ENCODE measurements around the gene ID4.
"Not testable (repeated sequence)": the region's sequence is repeated elsewhere in the genome, so short reads cannot be mapped to it uniquely, and the experiment has no call there.

Gene ID4

DNA sequence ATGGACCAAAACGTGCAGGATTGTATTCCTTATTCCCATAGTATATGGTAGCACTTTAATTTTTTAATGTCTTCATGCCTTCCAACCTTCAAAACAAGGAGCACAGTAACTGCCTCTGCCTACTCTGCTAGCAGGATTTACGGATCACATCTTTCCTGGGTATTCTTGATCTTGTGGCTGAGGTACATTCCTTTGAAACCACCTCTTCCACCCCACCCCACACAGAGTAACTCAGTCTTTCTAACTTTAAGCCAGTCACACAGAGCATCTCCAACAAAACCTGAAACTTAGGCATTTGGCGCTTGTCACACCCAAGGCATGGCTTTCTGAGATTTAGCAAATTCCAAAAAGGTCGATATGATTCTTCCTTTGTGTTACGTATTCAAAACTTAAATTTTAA lies 2.3 kb upstream of the ID4 start:
- no peak for DNase-seq

DNA sequence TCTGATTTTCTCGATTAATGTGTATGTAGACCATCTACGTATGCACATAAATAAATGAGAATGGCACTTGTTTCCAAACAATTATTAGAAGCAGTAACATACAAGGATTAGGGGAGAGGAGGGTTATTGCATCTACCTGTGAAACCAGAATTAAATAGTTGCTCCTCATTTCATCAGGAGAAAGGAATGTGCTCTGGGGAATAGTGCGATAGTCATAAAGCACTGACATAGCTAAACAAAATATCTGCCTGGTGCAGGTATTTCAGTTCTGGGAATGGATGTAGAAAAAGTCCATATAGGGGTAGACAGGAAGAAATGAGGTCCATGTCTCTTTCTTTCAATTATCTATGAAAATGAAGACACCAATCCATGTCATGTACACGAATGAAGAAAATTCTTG lies 1.6 kb upstream of the ID4 start:
- DNase-seq: no peak

DNA sequence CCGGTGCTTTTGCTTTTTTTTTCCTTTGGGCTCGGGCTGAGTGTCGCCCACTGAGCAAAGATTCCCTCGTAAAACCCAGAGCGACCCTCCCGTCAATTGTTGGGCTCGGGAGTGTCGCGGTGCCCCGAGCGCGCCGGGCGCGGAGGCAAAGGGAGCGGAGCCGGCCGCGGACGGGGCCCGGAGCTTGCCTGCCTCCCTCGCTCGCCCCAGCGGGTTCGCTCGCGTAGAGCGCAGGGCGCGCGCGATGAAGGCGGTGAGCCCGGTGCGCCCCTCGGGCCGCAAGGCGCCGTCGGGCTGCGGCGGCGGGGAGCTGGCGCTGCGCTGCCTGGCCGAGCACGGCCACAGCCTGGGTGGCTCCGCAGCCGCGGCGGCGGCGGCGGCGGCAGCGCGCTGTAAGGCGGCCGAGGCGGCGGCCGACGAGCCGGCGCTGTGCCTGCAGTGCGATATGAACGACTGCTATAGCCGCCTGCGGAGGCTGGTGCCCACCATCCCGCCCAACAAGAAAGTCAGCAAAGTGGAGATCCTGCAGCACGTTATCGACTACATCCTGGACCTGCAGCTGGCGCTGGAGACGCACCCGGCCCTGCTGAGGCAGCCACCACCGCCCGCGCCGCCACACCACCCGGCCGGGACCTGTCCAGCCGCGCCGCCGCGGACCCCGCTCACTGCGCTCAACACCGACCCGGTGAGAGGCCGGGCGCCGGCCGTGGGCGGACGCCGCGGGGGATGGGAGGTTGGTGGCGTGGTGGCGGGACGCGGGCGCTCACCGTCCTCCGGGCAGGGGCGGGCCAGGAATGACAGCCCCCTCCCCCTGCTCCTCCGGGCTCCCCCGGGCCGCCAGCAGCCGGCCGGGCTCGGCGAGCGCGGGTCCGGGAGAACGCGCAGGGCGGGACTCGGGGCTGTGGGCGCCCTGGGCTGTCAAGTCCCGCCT lies 606 bp downstream of the ID4 start:
- no peak for DNase-seq

DNA sequence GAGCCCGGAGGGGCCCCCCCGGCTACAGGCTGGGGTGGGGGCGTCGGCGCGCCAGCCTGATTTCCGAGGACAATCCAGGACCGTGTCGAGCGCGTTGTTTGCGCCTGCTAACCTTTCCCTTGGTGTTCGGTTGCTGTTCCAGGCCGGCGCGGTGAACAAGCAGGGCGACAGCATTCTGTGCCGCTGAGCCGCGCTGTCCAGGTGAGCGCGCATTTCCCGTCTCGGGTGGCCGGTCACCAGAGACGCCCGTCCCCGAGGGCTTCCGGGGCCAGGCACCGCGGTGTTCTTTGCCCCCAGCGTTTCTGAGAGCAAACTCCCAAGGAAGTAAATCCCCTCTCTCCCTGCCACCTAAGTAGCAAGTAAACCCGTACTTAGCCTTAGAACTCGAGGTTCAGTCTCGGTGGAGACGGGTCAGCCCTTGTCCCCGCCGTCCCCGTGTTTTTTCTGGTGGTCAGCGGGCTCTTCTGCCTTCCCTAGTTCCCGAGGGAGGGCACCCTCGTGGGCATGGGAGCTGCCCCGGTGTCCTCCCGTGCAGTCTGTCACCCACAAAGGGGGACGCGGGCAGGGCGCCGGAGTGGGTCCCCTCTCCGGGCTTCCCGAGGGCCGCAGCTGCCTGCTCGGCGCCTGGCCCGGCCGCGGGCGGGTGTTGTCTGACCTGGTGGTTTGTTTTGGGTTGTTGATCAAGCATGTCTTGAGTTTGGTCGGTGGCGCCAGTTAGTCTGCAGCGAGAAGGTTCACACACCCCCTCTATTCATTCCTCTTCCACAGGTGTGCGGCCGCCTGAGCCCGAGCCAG lies 1.5 kb downstream of the ID4 start:
- no peak for DNase-seq

DNA sequence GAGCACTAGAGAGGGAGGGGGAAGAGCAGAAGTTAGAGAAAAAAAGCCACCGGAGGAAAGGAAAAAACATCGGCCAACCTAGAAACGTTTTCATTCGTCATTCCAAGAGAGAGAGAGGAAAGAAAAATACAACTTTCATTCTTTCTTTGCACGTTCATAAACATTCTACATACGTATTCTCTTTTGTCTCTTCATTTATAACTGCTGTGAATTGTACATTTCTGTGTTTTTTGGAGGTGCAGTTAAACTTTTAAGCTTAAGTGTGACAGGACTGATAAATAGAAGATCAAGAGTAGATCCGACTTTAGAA lies 2.0 kb downstream of the ID4 start:
- DNase-seq: no peak

DNA sequence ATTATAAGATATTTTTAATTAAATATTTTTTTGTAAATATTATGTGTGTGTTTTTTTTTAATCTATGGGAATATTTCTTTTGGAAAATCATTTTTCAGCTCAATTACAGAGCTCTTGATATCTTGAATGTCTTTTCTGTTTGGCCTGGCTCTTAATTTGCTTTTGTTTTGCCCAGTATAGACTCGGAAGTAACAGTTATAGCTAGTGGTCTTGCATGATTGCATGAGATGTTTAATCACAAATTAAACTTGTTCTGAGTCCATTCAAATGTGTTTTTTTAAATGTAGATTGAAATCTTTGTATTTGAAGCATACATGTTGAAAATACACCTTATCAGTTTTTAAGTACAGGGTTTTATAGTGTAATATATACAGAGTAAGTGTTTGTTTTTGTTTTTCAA lies 2.6 kb downstream of the ID4 start:
- no peak for DNase-seq

DNA sequence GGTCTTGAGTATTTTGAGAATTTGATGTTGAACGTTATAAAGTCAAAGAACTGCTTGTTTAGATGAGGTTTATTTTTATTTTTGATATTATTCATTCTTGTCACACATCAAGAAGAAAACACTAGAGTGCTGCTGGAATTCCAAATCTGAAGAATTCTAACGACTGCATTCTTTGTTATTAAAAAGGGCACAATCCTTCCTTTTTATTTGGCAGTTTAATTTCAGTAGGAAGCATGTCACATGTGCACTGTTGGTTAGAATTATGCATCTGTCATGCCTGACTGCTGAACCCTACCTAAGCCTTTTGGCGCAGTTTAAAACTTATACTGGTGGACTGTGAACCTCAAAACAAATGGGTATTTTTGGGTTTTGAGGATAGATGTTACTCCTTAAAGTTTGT lies 4.0 kb downstream of the ID4 start:
- no peak for DNase-seq

DNA sequence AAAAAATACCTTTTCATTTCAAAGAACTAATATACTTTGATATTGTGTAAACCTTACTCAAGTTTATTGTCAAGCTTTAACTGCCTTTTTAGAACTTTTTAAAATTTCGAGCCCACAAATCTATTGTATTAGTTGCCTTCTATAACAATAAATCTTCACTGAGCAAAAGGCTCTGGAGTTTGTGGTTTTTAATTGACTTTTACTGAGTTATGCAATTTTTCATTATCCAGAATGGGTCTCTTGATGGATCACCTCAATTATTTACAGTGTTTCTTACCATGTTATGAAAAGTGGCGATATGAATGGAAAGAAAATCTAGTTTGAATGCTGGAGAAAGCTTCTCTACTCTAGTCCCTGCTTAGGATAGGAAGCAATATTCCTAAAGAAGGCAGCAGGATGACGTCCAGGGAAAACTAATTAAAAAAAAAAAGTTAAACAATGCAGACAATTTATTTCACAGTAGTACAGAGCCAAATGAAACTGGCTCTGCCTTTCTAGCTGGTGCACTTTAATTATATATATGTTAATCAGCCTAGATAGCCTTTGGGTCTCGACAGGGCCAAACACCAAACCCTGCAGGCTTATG lies 5.0 kb downstream of the ID4 start:
- DNase-seq: no peak

DNA sequence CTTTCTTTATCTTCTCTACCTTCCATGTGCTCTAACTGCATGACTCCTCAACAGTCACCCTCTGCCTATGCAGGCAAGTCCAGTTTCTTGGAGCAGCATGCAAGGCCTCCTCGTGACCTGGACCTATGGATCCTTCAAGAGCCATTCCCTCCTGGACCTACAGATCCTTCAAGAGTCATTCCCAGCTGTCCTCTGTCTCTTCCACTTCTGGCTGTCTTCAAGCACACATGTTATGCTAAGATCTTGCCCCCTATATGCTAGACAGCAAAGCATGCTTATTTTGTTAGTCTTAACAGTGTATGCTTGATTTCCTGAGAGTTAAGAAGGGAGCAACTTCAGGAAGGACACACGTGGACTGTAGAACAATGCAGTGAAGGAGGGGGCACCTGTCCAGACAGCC lies 7.5 kb downstream of the ID4 start:
- DNase-seq: no peak

DNA sequence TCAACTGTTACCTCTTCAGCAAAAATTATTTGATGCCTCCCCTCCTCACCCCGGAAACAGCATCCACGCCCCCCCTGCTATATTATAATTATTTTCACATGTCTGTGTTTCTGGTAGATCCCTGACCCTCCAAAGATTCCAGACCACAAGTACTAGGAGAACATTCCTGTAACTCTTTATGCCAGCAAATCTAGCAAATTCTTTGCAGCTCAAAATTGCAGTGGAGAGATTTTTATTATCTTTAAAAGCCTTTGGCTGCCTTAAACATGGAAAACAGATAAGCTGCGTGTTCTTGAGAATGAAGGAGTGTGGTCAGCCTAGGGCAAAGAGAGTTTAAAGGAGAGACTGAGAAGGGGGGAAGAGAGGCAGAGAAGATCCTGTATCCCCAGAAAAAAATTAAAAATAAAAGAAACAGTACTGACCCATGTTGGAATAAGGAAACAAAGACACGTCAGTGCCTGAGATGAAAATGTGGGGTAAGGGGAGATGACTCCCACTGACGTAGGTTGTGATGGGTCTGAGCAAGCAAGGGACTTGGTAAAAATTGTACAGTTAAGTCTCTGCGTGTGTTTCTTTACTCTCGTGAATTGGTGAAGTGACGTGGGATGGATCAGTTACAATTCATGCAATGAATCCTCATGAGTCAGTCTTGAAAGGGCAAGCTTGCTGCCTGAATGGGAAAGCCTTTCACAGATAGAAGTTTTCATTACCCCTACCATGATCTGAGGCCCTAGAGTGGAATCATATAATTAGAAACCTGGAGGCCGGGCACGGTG lies 8.3 kb downstream of the ID4 start:
- DNase-seq: no peak

DNA sequence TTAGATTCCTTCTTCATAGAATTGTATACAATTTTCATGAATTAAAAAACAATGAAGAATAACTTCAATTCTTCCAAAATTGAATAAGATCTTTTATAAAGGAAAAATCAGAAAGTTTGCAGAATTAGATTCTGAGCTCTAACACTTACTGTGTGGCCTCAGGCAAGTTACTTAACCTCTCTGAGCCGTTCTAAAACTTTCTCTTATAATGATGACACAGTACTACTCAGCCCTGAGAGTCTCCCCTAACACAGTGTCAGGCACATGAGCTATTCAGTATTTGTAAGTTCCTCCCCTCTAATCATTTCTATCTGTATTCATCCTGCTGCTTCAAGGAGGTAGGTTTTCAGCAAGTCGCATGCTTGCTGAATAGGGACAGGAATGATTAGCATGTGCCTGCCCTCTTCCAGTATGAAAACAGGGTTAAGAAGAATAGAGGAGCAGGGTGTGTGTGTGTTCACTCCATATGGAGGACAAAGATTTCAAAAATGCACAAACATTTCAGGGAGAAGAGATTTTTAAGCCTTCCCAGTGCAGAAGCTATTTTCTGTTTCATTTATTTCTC lies 11.4 kb downstream of the ID4 start:
- DNase-seq: no peak

DNA sequence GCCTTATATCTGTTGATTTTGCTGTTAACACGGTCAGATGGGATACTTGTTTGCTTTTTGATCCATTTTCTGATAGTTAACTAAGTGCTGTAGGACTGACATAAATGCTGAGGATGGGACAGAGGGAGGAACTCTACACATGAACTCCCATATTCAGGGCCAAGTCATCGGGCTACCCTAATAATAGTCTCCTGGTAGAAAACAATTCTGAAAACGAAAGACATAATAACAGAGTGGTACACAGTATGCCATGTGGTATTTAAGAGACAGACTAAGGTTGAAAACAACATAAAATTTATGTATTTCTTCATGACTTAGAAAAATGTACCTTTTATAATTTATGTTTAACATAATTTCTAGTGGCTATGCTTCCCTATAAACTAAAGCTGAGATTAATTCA lies 12.0 kb downstream of the ID4 start:
- no peak for DNase-seq

DNA sequence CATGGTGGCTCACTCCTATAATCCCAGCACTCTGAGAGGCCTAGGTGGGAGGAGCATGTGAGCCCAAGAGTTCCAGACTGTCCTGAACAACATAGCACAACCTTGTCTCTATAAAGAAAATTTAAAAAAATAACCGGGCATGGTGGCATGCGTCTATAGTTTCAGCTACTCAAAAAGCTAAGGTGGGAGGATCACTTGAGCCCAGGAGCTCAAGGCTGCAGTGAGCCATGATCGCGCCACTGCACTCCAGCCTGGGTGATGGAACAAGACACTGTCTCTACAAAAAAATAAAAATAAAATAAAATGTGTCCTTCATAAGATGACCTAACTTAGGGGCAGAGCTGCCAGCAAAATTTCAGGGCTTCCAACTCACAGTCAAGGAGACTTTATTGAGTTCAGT lies 12.6 kb downstream of the ID4 start:
- DNase-seq: no peak

DNA sequence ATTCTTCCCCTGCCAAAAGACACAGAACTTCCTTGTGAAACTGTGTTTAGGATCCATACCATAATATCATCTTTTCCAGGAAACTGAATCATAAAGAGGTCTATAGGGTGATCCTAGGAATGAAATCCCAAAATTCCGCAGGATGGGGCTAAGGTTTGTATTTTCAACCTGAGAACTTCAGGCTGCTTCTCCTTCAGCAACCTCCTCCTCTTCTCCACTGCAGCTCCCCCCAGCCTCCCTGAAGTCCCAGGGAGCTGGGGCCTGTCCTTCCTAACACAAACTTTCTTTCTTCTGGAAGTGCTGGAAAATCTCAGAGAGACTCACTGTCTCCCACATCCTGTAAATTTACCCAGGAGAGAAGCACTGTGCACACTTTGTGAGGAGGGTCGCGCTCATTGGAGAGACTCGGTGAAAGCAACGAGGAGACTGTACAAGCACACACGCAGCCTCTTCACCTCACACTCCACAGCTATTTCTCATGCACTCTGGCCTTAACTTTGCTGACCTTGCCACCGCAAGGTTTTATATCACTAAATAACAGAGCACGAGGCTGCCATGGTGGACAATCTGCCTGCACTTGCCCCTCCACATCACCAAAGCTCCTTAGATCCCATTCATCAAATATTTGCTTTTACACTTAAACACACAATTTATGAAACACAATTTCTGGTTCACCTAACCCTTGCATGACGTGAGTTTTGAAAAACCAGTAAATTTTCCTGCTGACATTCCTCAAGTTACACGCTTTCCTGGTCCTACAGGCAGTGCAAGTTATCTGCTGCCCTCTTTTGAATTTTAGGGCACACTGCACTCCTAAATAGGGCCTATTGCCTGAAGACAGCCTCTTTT lies 14.3 kb downstream of the ID4 start:
- DNase-seq: no peak

DNA sequence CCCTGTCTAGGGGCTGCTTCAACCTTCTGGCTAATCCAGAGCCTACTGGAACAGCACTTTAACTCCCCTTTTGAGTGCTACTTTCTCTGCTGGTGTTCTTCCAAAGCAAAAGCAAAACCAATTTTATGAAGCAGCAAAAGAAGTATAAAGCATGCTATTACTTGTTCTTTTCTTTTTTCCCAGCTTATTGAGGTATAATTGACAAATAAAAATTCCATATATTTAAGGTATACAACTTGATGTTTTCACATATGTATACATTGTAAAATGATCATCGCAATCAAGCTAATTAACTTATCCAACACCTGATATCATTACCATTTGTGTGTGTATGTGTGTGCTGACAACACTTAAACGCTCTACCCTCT lies 14.9 kb downstream of the ID4 start:
- DNase-seq: no peak

DNA sequence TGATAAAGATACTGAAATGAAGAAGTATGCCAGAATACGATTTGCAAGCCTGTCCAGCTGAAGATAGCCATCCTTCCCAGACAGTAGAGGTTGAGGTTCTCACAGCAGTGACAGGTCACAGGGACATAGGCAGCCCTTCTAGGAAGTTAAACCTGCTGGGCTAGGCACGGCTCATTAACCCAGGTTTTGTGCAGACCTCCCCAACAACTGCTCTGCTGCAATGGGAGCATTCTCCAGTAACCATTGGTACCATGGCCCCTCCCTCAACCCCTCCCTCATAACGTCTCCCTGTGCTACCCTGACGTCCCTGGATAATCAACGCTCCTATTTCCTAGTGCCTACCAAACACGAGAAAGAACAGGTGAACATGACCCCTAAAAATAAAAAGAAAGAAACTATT lies 15.8 kb downstream of the ID4 start:
- DNase-seq: no peak

DNA sequence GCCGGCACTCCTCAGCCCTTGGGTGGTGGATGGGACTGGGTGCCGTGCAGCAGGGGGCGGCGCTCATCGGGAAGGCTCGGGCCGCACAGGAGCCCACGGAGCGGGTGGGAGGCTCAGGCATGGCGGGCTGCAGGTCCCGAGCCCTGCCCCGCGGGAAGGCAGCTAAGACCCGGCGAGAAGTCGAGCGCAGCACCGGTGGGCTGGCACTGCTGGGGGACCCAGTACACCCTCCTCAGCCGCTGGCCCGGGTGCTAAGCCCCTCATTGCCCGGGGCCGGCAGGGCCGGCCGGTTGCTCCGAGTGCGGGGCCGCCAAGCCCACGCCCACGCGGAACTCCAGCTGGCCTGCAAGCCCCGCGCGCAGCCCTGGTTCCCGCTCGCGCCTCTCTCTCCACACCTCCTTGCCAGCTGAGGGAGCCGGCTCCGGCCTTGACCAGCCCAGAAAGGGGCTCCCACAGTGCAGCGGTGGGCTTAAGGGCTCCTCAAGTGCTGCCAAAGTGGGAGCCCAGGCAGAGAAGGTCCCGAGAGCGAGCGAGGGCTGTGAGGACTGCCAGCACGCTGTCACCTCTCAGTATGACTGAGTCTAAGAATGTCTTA lies 17.3 kb downstream of the ID4 start:
- DNase-seq: not testable (repeated sequence)

DNA sequence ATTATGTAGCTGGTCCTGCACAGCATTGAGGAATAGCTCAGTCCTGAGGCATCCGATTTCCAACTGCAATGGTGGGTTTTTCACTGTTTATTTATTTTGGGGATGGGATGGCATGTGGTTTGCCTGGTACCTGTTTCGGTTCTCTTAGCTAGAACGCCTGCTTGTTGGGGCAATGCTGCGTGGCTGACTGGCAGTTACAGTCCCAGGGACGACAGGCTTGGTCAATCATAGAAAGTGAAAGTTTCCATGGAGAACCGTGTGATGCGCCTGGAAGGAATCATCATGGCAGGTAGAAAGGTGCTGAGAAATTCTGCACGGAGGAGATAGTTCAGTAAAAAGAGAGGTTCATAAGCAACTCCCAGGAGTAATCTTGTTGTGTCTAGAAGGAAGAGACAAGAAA lies 18.4 kb downstream of the ID4 start:
- no peak for DNase-seq

DNA sequence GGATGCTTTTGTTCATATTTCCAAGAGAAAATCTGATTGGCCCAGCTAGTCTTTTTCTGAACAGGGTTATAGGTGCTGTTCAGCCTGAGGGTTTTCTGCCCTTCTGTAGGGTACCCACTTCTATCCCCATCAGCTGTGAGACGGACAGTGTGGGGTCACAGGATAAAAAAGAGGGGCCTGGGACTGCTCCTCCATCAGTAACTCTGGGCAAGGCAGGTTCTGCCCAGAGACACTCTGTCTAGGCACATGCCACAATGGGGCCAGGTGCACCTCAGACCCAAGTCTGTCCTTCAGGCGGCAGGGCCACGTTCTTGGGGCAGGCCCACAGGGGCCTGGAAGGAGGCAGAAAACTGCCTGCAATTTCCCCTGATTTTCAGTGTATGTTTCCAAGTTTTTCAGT lies 20.0 kb downstream of the ID4 start:
- DNase-seq: no peak

DNA sequence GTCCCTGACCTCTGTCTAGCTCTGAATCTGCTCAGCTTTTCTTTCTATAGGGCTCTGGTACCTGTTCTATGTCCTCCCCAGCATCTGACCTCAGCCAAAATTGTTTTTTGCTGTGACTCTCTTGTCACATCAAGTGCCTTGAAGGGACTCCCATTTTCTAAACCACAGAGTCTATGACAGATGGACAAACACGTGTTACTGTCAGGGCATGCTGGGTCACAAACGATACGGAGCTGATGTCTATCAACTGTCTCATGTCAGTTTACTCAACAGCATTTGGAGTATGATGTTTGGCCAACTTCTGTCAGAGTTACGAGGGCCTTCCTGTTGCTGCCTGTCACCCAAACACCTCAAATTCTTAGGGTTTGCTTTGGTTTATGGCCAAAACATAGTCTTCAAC lies 20.5 kb downstream of the ID4 start:
- no peak for DNase-seq

DNA sequence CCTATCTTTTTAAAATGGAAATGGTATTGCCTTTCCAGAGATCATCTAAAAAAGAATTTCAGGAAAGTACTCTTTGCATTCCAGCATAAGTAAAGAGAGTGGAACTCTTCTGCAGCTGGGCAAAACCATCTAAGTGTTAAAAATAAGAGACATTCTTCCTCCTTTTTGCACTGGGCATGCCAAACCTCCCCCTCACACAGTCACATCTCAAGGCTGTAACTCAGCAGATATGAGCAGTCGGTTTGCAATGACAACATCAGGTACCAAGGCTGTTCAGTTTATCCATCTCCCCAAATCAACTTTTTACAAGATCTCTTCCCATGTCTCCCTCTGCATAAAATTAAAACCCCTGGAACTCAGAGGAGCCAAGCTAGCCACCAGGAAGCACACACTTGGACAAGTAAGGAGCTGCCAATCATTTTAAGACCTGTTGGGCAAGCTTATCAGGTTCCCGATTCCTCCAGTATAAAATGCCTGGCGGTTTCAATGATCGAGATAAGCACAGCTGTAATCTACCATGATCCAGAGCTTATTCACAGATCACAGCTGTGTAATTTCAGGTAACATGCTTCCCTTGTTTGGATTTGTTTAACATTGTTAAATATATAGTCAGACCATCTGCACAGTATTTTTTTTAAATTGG lies 23.2 kb downstream of the ID4 start:
- no peak for DNase-seq
